ENCODE data around the gene PIKFYVE.
"Not testable (repeated sequence)": the region's sequence is repeated elsewhere in the genome, so short reads cannot be mapped to it uniquely, and the experiment has no call there.

The PIKFYVE gene

DNA sequence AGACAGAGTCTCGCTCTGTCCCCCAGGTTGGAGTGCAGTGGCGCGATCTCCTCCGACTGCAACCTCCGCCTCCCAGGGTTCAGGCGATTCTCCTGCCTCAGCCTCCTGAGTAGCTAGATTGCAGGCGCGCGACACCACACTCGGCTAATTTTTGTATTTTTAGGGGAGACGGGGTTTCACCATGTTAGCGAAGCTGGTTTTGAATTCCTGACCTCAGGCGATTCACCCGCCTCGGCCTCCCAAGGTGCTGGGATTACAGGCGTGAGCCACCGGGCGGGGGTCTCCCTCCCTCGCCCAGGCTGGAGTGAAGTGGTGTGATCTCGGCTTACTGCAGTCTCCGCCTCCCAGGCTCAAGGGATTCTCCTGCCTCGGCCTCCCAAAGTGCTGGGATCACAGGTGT, 1.5 kb downstream of the PIKFYVE start:
- H3K9me3 Mint-ChIP-seq, H3K27me3 Mint-ChIP-seq: not testable (repeated sequence)
- Mint-ChIP-seq H3K27ac (peak overlapping the region; percentile 94), H3K4me3 (peak overlapping the region; percentile 91), H3K4me1 (ENCODE audit: low read depth) (peaks cover 43% of the 10 kb centered on the region), H3K36me3 (ENCODE audit: low read depth) (peaks cover 39% of the 10 kb centered on the region)
- intact Hi-C loops (cut with micrococcal nuclease): loop anchor here (5.0 kb wide), 1 partner anchor 95 kb away; no protein-coding TSS in a partner anchor

- Mint-ChIP-seq H3K4me3 (peak overlapping the region; percentile 91), H3K4me1 (ENCODE audit: low read depth) (peaks cover 43% of the 10 kb centered on the region), H3K9me3 (no peaks in the 10 kb centered on the region), H3K36me3 (ENCODE audit: low read depth) (peaks cover 44% of the 10 kb centered on the region), H3K27me3 (no peaks in the 10 kb centered on the region), H3K27ac (peak overlapping the region; percentile 94)
- intact Hi-C loops (cut with micrococcal nuclease): loop anchor here (5.0 kb wide), 1 partner anchor 96 kb away; no protein-coding TSS in a partner anchor
Observed at GRCh38 chr2:208268156-208268952, 2.3 kb downstream of the PIKFYVE start.

DNA sequence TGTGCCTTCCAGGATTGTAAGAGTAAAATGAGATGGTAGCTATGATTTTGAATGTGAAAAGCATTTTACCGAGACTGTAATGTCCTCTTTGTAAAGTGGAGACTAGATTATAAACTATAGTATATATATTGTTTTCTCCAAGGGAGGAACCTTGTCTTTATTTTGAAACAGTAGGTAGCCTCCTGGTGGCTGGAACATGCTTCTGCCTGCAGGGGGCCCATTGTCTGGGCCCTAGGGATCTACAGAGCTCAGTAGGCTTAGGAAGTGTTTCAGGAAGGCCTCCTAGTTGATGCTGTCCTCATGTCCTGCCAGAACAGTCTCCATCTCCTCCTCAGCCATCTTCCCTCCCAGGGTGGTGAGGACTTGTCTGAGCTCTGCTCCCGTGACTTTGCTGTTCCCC, 3.0 kb downstream of the PIKFYVE start:
- Mint-ChIP-seq H3K36me3 (ENCODE audit: low read depth) (peaks cover 52% of the 10 kb centered on the region), H3K4me3 (no peak overlapping the region), H3K27ac (peak overlapping the region; percentile 41), H3K4me1 (ENCODE audit: low read depth) (peaks cover 46% of the 10 kb centered on the region), H3K9me3 (no peaks in the 10 kb centered on the region), H3K27me3 (no peaks in the 10 kb centered on the region)
- intact Hi-C loops (cut with micrococcal nuclease): loop anchor here (5.0 kb wide), 1 partner anchor 97 kb away; no protein-coding TSS in a partner anchor

DNA sequence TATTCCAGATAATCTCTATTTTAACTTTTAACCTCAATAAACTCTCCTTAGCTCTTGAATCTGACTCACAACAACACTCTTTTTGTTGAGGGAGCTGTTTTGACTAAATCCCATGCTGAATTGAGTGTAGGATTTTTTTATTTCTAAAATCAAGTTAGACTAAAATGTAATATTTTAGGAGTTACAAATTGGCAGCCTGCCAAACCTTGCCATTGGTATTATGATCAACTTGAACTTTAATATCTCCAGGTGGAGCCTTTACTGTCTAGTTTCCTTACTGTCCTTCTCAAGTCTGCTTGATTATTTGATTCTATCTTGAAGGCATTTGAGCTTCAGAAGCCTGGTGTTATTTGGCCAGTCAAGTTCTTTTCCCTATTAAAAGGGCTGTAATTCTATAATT, 8.7 kb downstream of the PIKFYVE start:
- Mint-ChIP-seq H3K4me1 (ENCODE audit: low read depth) (peaks cover 17% of the 10 kb centered on the region), H3K4me3 (no peak overlapping the region), H3K27me3 (no peaks in the 10 kb centered on the region), H3K36me3 (ENCODE audit: low read depth) (peaks cover 90% of the 10 kb centered on the region), H3K9me3 (no peaks in the 10 kb centered on the region), H3K27ac (no peak overlapping the region)
- intact Hi-C loops (cut with micrococcal nuclease): no loop called here

DNA sequence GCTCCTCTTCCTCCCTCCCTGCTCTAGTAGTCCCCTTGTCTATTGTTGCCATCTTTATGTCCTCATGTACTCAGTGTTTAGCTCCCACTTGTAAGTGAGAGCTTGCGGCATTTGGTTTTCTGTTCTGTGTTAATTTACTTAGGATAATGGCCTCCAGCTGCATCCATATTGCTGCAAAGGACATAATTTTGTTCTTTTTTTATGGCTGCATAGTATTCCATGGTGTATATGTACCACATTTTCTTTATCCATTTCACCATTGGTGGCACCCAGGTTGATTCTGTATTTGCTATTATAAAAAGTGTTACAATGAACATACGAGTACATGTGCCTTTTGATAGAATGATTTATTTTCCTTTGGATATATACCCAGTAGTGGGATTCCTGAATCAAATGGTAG, 12.5 kb downstream of the PIKFYVE start:
- peaks cover 20% of the 10 kb centered on the region for H3K4me1 Mint-ChIP-seq (ENCODE audit: low read depth)
- no peak overlapping the region for H3K4me3 Mint-ChIP-seq
- H3K36me3 Mint-ChIP-seq (ENCODE audit: low read depth): peaks cover 99% of the 10 kb centered on the region
- H3K9me3 Mint-ChIP-seq: no peaks in the 10 kb centered on the region
- intact Hi-C loops (cut with micrococcal nuclease): no loop called here
- no peak overlapping the region for H3K27ac Mint-ChIP-seq
- no peaks in the 10 kb centered on the region for H3K27me3 Mint-ChIP-seq

DNA sequence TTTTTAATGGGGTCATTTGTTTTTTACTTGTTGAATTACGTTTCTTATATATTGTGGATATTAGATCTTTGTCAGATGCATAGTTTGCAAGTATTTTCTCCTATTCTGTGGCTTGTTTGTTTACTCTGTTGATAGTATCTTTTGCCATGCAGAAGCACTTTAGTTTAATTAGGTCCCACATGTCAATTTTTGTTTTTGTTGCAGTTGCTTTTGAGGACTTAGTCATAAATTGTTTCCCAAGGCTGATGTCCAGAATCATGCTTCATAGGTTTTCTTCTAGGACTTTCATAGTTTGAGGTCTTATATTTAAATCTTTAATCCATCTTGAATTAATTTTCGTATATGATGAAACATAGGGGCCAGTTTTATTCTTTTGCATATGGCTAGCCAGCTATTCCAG, 13.2 kb downstream of the PIKFYVE start:
- Mint-ChIP-seq H3K4me1 (ENCODE audit: low read depth) (peaks cover 16% of the 10 kb centered on the region), H3K36me3 (ENCODE audit: low read depth) (peaks cover 96% of the 10 kb centered on the region), H3K9me3 (no peaks in the 10 kb centered on the region), H3K27ac (no peak overlapping the region), H3K4me3 (no peak overlapping the region), H3K27me3 (no peaks in the 10 kb centered on the region)
- intact Hi-C loops (cut with micrococcal nuclease): no loop called here

DNA sequence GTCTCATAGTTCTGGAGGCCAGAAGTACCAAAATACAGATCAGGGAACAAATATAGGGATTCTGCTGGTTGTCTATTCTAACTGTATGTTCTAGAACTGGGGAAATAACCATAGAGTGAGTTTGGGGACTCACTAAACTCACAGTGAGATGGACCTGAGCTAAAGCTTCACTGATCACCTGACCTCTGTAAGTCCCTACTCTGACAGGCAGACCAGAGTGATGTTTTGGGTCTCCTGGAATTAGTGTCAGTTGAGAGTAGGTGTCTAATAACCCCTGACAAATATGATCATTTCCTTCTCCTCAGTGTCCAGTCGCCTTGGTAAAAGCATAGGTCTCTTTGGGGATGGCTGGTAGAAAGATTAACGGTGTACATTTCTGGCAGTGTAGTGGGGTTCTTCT, 14.2 kb downstream of the PIKFYVE start:
- Mint-ChIP-seq H3K9me3 (no peaks in the 10 kb centered on the region), H3K27ac (no peak overlapping the region), H3K27me3 (no peaks in the 10 kb centered on the region), H3K36me3 (ENCODE audit: low read depth) (peaks cover 92% of the 10 kb centered on the region), H3K4me3 (no peak overlapping the region), H3K4me1 (ENCODE audit: low read depth) (peaks cover 15% of the 10 kb centered on the region)
- intact Hi-C loops (cut with micrococcal nuclease): no loop called here

DNA sequence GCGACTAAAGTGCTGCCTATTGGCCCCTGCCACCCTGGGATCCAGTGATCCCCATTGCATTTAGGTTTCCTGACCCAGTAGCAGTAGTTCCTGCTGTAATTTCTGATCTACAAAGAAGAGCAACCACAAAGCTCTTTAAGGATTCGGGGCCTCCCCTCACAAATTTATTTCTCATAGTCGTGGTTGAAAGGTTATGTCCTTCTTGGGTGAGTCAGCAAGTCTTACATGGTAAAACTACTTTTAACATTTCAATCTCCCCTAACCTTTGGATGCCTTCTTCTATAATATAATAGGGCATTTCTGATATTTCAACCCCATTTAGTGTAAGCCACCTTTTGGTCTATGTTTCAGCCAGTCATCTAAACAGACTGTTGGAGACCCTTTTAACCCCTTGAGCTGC, 14.9 kb downstream of the PIKFYVE start:
- Mint-ChIP-seq H3K27ac (no peak overlapping the region), H3K4me3 (no peak overlapping the region), H3K4me1 (ENCODE audit: low read depth) (peaks cover 15% of the 10 kb centered on the region), H3K36me3 (ENCODE audit: low read depth) (peaks cover 92% of the 10 kb centered on the region), H3K9me3 (no peaks in the 10 kb centered on the region), H3K27me3 (no peaks in the 10 kb centered on the region)
- intact Hi-C loops (cut with micrococcal nuclease): no loop called here

DNA sequence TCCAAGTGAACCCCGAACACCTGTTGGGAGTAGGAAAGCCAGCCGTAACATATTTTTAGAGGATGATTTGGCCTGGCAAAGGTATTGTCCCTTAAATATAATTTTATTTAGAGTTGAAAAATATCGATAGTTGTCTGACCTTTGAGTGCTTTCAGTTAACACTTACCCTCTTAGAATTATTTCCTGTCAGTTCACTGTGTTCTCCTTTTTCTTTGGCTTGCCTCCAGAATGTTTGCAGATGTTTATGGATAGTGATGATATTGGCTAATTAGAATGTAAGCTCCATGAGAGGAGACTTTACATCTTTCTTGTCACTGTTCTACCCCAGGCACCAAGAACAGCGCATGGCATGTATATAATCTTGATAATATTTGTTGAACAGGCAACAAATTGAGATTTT, 19.8 kb downstream of the PIKFYVE start:
- no peak overlapping the region for H3K4me3 Mint-ChIP-seq
- peak overlapping the region; percentile 63 for H3K27ac Mint-ChIP-seq
- peaks cover 92% of the 10 kb centered on the region for H3K36me3 Mint-ChIP-seq (ENCODE audit: low read depth)
- intact Hi-C loops (cut with micrococcal nuclease): no loop called here
- peaks cover 11% of the 10 kb centered on the region for H3K9me3 Mint-ChIP-seq
- no peaks in the 10 kb centered on the region for H3K27me3 Mint-ChIP-seq
- H3K4me1 Mint-ChIP-seq (ENCODE audit: low read depth): peaks cover 15% of the 10 kb centered on the region

DNA sequence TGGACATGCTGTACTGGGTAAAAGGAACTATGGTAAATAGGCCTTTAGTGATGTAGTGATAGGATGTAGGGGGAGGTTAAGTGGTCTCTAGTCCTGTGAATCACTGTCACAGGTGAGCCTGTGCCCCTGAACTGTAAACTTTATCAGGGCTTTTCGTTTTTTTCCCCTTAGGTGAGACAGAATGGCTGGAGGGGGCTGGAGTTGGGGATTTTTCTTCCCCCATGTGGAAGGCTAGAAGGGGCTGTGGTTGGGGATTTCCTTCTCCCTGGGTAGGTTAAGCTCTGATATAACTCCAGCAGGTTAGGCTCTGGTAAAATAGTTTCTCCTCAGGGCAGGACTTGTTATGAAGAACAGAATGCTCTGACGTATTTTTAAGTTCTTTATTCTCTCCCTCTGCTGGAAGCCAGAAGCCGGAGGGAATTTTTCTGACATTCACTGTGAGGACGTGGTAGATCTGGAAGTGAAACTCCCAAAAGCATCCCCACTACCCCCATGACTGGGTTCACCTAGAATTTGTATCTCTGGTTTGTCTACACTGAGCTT, 28.5 kb downstream of the PIKFYVE start:
- H3K4me3 Mint-ChIP-seq: no peak overlapping the region
- peak overlapping the region; percentile 69 for H3K27ac Mint-ChIP-seq
- H3K36me3 Mint-ChIP-seq (ENCODE audit: low read depth): peaks cover 86% of the 10 kb centered on the region
- intact Hi-C loops (cut with micrococcal nuclease): loop anchor here (5.0 kb wide), 1 partner anchor 58 kb away; no protein-coding TSS in a partner anchor
- H3K4me1 Mint-ChIP-seq (ENCODE audit: low read depth): peaks cover 40% of the 10 kb centered on the region
- H3K9me3 Mint-ChIP-seq: peaks cover 12% of the 10 kb centered on the region
- no peaks in the 10 kb centered on the region for H3K27me3 Mint-ChIP-seq

DNA sequence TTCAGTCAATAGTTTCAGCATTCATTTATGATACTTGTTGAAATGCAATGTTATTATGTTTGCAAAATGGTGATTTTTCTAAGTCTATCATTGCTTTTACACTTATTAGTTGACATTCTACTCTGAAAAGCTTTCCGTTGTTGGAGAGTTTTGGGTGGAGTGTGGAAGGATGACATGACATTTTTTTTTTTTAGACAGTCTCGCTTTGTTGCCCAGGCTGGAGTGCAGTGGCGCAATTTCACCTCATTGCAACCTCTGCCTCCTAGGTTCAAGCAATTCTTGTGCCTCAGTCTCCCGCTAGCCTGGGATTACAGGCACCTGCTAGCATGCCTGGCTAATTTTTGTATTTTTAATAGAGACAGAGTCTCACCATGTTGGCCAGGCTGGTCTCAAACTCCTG, 29.8 kb downstream of the PIKFYVE start:
- no peak overlapping the region for H3K4me3 Mint-ChIP-seq
- peaks cover 40% of the 10 kb centered on the region for H3K4me1 Mint-ChIP-seq (ENCODE audit: low read depth)
- no peaks in the 10 kb centered on the region for H3K27me3 Mint-ChIP-seq
- no peak overlapping the region for H3K27ac Mint-ChIP-seq
- H3K9me3 Mint-ChIP-seq: peaks cover 2% of the 10 kb centered on the region
- intact Hi-C loops (cut with micrococcal nuclease): no loop called here
- H3K36me3 Mint-ChIP-seq (ENCODE audit: low read depth): peaks cover 86% of the 10 kb centered on the region

- intact Hi-C loops (cut with micrococcal nuclease): no loop called here
- H3K27ac Mint-ChIP-seq: no peak overlapping the region
Observed at GRCh38 chr2:208296610-208297009, 30.6 kb downstream of the PIKFYVE start.

DNA sequence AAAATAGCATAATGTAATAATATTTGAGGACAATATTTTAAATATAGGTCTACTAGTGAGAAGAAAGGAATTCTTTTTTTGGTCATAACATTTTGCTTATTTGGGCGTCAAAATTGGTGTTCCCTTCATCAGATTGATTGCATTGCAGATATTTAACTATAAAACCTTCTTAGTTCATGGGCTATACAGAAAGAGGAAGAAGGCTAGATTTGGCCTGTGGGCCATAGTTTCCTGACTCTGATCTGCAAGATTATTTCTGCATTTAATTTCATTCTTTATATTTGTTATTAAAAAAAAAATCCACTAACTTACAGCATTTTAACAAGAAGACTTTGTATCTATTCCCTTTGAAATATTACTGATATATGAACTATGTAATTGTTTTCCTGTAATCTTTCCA, 31.9 kb downstream of the PIKFYVE start:
- no peak overlapping the region for H3K27ac Mint-ChIP-seq
- H3K4me3 Mint-ChIP-seq: no peak overlapping the region
- H3K4me1 Mint-ChIP-seq (ENCODE audit: low read depth): peaks cover 34% of the 10 kb centered on the region
- peaks cover 86% of the 10 kb centered on the region for H3K36me3 Mint-ChIP-seq (ENCODE audit: low read depth)
- intact Hi-C loops (cut with micrococcal nuclease): no loop called here
- no peaks in the 10 kb centered on the region for H3K9me3 Mint-ChIP-seq
- no peaks in the 10 kb centered on the region for H3K27me3 Mint-ChIP-seq

More at GRCh38 chr2:208296610-208297009, 30.6 kb downstream of the PIKFYVE start:
- Mint-ChIP-seq H3K36me3 (ENCODE audit: low read depth) (peaks cover 86% of the 10 kb centered on the region), H3K4me1 (ENCODE audit: low read depth) (peaks cover 40% of the 10 kb centered on the region), H3K4me3 (no peak overlapping the region), H3K27me3 (no peaks in the 10 kb centered on the region), H3K9me3 (no peaks in the 10 kb centered on the region)

DNA sequence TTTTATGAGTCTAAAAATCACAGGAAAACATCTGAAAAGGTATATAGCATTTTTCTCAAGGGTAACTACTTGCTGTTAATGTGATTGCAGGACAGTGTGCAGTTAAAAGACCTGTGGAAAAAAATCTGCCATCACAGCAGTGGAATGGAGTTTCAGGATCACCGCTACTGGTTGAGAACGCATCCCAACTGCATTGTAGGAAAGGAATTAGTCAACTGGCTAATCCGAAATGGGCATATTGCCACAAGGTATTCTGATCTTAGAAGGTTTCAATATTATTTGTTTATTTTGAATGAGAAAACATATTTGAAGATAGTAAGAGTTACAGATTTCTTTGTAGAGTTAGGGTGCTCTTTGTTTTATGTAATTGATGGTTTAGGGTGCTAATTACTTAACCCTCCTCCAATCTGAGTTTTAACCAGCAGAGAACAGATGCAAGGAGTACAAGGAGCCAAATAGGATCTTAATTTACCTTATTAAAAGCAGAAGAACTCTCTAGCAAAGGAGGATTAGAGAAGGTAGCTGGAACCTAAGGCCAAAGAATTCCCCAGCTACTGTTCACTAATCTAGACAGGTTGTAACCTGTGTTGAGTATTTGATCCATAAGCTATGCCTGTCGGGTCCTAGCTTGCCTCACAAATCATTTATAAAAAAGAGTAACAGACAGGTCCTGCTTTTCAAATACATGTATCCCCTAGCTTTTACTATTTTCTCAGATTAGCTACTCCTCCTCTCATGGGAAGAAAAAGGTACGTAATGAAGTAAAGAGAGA, 35.0 kb downstream of the PIKFYVE start:
- Mint-ChIP-seq H3K27me3 (no peaks in the 10 kb centered on the region), H3K4me3 (no peak overlapping the region), H3K27ac (no peak overlapping the region), H3K36me3 (ENCODE audit: low read depth) (peaks cover 85% of the 10 kb centered on the region), H3K9me3 (no peaks in the 10 kb centered on the region), H3K4me1 (ENCODE audit: low read depth) (peaks cover 9% of the 10 kb centered on the region)
- intact Hi-C loops (cut with micrococcal nuclease): loop anchor here (5.0 kb wide), 1 partner anchor 36 kb away; no protein-coding TSS in a partner anchor

Measured in dendritic cell treated with granulocyte-macrophage colony-stimulating factor and Interleukin-4, amounts not matched to agents 40 ng/mL and 50 ng/mL, for 4 days (primary cell).